Parathyroid adenoma (tissue), 2 donors: Measurements from ENCODE around the gene RHOBTB3.
A peak's percentile ranks its signal among the peaks of the same experiment; 100 is the strongest.

Source experiments
- H2AFZ ChIP-seq: fragments of 300-600 bp; sonication (generic); one replicate; pipeline ENCODE4 v1.7.0; 2017; ENCODE audit warnings: antibody characterized with exemption, mild to moderate bottlenecking
- H3K27ac ChIP-seq: fragments of 300-600 bp; sonication (generic); one replicate; pipeline ENCODE4 v1.7.0; 2017
- H3K27me3 ChIP-seq: fragments of 300-600 bp; sonication (generic); one replicate; pipeline ENCODE4 v1.7.0; 2017; ENCODE audit warnings: low read length; ENCODE audit not compliant: control insufficient read depth, insufficient read depth
- H3K36me3 ChIP-seq: fragments of 300-600 bp; sonication (generic); one replicate; pipeline ENCODE4 v1.7.0; 2017; ENCODE audit warnings: low read length; ENCODE audit not compliant: control insufficient read depth, insufficient read depth
- H3K4me1 ChIP-seq: fragments of 300-600 bp; sonication (generic); one replicate; pipeline ENCODE4 v1.7.0; 2017; ENCODE audit warnings: control low read depth
- H3K4me2 ChIP-seq: fragments of 300-600 bp; sonication (generic); one replicate; pipeline ENCODE4 v1.7.0; 2017; ENCODE audit warnings: low read length
- H3K4me3 ChIP-seq: fragments of 300-600 bp; sonication (generic); one replicate; pipeline ENCODE4 v1.7.0; 2017; ENCODE audit warnings: low read depth, low read length
- H3K79me2 ChIP-seq: fragments of 300-600 bp; sonication (generic); one replicate; pipeline ENCODE4 v1.7.0; 2017; ENCODE audit warnings: control low read depth
- H3K9ac ChIP-seq: fragments of 300-600 bp; sonication (generic); one replicate; pipeline ENCODE4 v1.7.0; 2017; ENCODE audit warnings: mild to moderate bottlenecking
- H3K9me3 ChIP-seq: fragments of 300-600 bp; sonication (generic); one replicate; pipeline ENCODE4 v1.7.0; 2017; ENCODE audit warnings: low read length; ENCODE audit not compliant: control insufficient read depth
- CTCF ChIP-seq: fragments of 300-600 bp; sonication (generic); IDR thresholded peaks from one replicate; pipeline ENCODE4 v1.7.0; 2017; ENCODE audit warnings: antibody characterized with exemption, mild to moderate bottlenecking
- donor health status: primary hyperparathyroidism.

The RHOBTB3 gene

GRCh38 chr5:95817430-95817829 is 86.3 kb downstream of the RHOBTB3 start:
- peaks cover 48% of the 10 kb centered on the region for H3K4me1 ChIP-seq
- no peak overlapping the region for H3K9ac ChIP-seq
- no peaks in the 10 kb centered on the region for H3K36me3 ChIP-seq

GRCh38 chr5:95818181-95819147 is 87.3 kb downstream of the RHOBTB3 start:
- no peak for TF ChIP-seq CTCF
- no peaks in the 10 kb centered on the region for H3K27me3 ChIP-seq
- no peak overlapping the region for H3K9ac ChIP-seq
- H3K4me2 ChIP-seq, result peak overlapping the region; percentile 49
- peak overlapping the region; percentile 30 for H3K27ac ChIP-seq
- no peak overlapping the region for H3K4me3 ChIP-seq
- H3K9me3 ChIP-seq, result no peaks in the 10 kb centered on the region
- peaks cover 44% of the 10 kb centered on the region for H3K4me1 ChIP-seq
- H2AFZ ChIP-seq, result no peak overlapping the region
- no peaks in the 10 kb centered on the region for H3K36me3 ChIP-seq
- peaks cover 18% of the 10 kb centered on the region for H3K79me2 ChIP-seq

More at GRCh38 chr5:95817430-95817829, 86.3 kb downstream of the RHOBTB3 start:
- H2AFZ ChIP-seq, result no peak overlapping the region
- H3K9me3 ChIP-seq, result no peaks in the 10 kb centered on the region
- peaks cover 18% of the 10 kb centered on the region for H3K79me2 ChIP-seq
- no peak overlapping the region for H3K4me3 ChIP-seq
- peak overlapping the region; percentile 49 for H3K4me2 ChIP-seq
- no peaks in the 10 kb centered on the region for H3K27me3 ChIP-seq
- no peak for TF ChIP-seq CTCF
- peak overlapping the region; percentile 30 for H3K27ac ChIP-seq

GRCh38 chr5:95821110-95822021 is 90.2 kb downstream of the RHOBTB3 start:
- Histone ChIP-seq H3K4me1 (peaks cover 47% of the 10 kb centered on the region), H3K27me3 (no peaks in the 10 kb centered on the region), H3K9ac (peak overlapping the region; percentile 9), H2AFZ (no peak overlapping the region), H3K36me3 (no peaks in the 10 kb centered on the region), H3K4me2 (peak overlapping the region; percentile 92), H3K9me3 (no peaks in the 10 kb centered on the region), H3K4me3 (peak overlapping the region; percentile 98), H3K27ac (peak overlapping the region; percentile 71), H3K79me2 (peaks cover 18% of the 10 kb centered on the region)
- TF ChIP-seq CTCF, result no peak

- Histone ChIP-seq H2AFZ (peak overlapping the region; percentile 82), H3K27ac (peak overlapping the region; percentile 71), H3K36me3 (no peaks in the 10 kb centered on the region), H3K4me2 (peak overlapping the region; percentile 92), H3K9me3 (no peaks in the 10 kb centered on the region), H3K4me3 (peak overlapping the region; percentile 98), H3K4me1 (peaks cover 41% of the 10 kb centered on the region), H3K79me2 (peaks cover 17% of the 10 kb centered on the region), H3K27me3 (no peaks in the 10 kb centered on the region), H3K9ac (peak overlapping the region; percentile 9)
- no peak for TF ChIP-seq CTCF
These were observed 91.0 kb downstream of the RHOBTB3 start for GRCh38 chr5:95822043-95822541.
